Transverse colon (tissue), 4 donors: ENCODE data around the gene TCERG1L. TPM values are rescaled to one million over a fixed set of nuclear protein-coding genes. Genes with fewer than 3 reads are reported as not detected.

Experiments used
- DNase-seq: peaks from one replicate; pipeline ENCODE4 v3.0.0-alpha.2; 2019
- H3K27ac ChIP-seq, 4 donors: fragments of 200-600 bp; sonication (generic); 2 replicates each; pipeline ENCODE4 v1.5.1; 2016 to 2018; ENCODE audit warnings: inconsistent platforms in 4 of 4
- H3K27me3 ChIP-seq: fragments of 200-600 bp; sonication (generic); 2 replicates; pipeline ENCODE4 v1.5.1; 2017; ENCODE audit warnings: inconsistent platforms
- H3K36me3 ChIP-seq, 4 donors: fragments of 200-600 bp; sonication (generic); 2 replicates each; pipeline ENCODE4 v1.5.1; 2017 to 2019; ENCODE audit warnings: inconsistent platforms in 4 of 4
- H3K4me1 ChIP-seq, 4 donors: fragments of 200-600 bp; sonication (generic); 2 replicates each; pipeline ENCODE4 v1.5.1; 2017 to 2020; ENCODE audit warnings: inconsistent platforms in 4 of 4
- H3K4me3 ChIP-seq, 4 donors: fragments of 200-600 bp; sonication (generic); 1 replicate in 1 of 4; 2 replicates in 3 of 4; pipeline versions ENCODE4 v1.5.1 to v1.6.1; 2017 to 2019; ENCODE audit warnings: inconsistent platforms in 4 of 4
- H3K9me3 ChIP-seq, 2 donors: fragments of 200-600 bp; sonication (generic); 2 replicates each; pipeline ENCODE4 v1.5.1; 2017 to 2019; ENCODE audit warnings: inconsistent platforms in 2 of 2
- EP300 ChIP-seq: sonication (generic); formaldehyde crosslinking; IDR thresholded peaks from one replicate; pipeline ENCODE4 v1.6.1; 2017; ENCODE audit warnings: antibody characterized with exemption, low read depth
- POLR2A ChIP-seq: fragments of 450-650 bp; IDR thresholded peaks from one replicate; pipeline ENCODE4 v1.6.1; 2016; ENCODE audit warnings: antibody characterized with exemption, mild to moderate bottlenecking, moderate library complexity
- POLR2AphosphoS5 ChIP-seq, 3 donors: sonication (generic); formaldehyde crosslinking; IDR thresholded peaks; one replicate each; pipeline ENCODE4 v1.6.1; 2016; ENCODE audit warnings: antibody characterized with exemption in 3 of 3
- WGBS, 2 donors: methylation state at CpG; one replicate each; pipeline ENCODE4 v1.1.5; 2018; ENCODE audit warnings: low coverage in 1 of 2; 5-methylcytosine and 5-hydroxymethylcytosine counted together
- in situ Hi-C, 4 donors: fragments of 200-750 bp; cut with MboI; loops; one replicate each; pipeline versions ENCODE4 v1.15.0 to v1.15.1; 2017; ENCODE audit warnings: low sequenced_read_pairs in 3 of 4, low pct_ligation_motif_present in 1 of 4, low pct_unique_long_range_greater_than_20kb in 1 of 4
- intact Hi-C: fragments of 100-400 bp; cut with DNase I; formaldehyde crosslinking; loops from one replicate; pipeline ENCODE4 v1.15.1; 2023; ENCODE audit warnings: low total_unique reads
- total RNA-seq, 4 donors: library from RNA; depleted of rRNA; stranded (reverse); fragments of >200 nt; gene quantifications; one replicate each; pipeline ENCODE4 v1.1.0, GENCODE V29; 2016
- TF ChIP-seq, protein P1 (sequence below), 5 experiments: fragments of 200-600 bp in 3 of 5; fragments of 450-650 bp in 2 of 5; sonication (generic) in 3 of 5; IDR thresholded peaks; 1 replicate in 2 of 5; 2 replicates in 3 of 5; pipeline ENCODE4 v1.5.1; 2016 to 2017; ENCODE audit warnings: antibody characterized with exemption in 5 of 5, inconsistent platforms in 3 of 5, mild to moderate bottlenecking in 2 of 5, moderate library complexity in 1 of 5

Gene TCERG1L
- total RNA-seq, 4 donors from 2014 or later = 0.16 TPM; not detected in 3

DNA sequence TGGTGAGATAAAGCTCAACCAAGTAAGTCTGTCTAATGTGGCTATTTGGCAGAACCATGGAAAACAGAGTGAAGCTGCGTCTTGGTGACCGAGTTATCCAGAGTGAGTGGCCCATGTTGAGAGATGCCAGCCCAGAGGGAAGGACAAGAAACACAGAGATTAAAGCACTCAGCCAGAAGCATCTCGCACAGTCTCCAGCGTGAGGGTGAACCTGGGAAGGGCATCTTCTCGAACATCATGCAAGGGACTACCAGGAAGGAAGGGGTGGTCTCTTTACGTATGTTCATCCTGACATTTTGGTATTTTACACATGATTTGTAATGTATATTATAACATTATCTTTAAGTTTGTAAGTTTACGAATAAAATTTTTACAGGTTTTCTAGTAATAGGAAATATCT lies 146.4 kb downstream of the TCERG1L start:
- Histone ChIP-seq H3K27ac (no peak overlapping the region), H3K9me3 (no peaks in the 10 kb centered on the region), H3K4me3 (no peak overlapping the region), H3K4me1 (no peaks in the 10 kb centered on the region), H3K27me3 (no peaks in the 10 kb centered on the region), H3K36me3 (no peaks in the 10 kb centered on the region)
- WGBS, 2 donors = 86 to 94% methylated on average over 2 to 7 of the region's 7 CpGs
- no peak for TF ChIP-seq EP300
- TF ChIP-seq, protein P1, sequence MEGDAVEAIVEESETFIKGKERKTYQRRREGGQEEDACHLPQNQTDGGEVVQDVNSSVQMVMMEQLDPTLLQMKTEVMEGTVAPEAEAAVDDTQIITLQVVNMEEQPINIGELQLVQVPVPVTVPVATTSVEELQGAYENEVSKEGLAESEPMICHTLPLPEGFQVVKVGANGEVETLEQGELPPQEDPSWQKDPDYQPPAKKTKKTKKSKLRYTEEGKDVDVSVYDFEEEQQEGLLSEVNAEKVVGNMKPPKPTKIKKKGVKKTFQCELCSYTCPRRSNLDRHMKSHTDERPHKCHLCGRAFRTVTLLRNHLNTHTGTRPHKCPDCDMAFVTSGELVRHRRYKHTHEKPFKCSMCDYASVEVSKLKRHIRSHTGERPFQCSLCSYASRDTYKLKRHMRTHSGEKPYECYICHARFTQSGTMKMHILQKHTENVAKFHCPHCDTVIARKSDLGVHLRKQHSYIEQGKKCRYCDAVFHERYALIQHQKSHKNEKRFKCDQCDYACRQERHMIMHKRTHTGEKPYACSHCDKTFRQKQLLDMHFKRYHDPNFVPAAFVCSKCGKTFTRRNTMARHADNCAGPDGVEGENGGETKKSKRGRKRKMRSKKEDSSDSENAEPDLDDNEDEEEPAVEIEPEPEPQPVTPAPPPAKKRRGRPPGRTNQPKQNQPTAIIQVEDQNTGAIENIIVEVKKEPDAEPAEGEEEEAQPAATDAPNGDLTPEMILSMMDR (IDR thresholded peaks at IDR 0.05) = no peak
- no peak for TF ChIP-seq POLR2A
- TF ChIP-seq POLR2AphosphoS5 (IDR thresholded peaks at IDR 0.05) = no peak
- in situ Hi-C loops = no loop called here
- intact Hi-C loops = no loop called here
- no peak for DNase-seq

DNA sequence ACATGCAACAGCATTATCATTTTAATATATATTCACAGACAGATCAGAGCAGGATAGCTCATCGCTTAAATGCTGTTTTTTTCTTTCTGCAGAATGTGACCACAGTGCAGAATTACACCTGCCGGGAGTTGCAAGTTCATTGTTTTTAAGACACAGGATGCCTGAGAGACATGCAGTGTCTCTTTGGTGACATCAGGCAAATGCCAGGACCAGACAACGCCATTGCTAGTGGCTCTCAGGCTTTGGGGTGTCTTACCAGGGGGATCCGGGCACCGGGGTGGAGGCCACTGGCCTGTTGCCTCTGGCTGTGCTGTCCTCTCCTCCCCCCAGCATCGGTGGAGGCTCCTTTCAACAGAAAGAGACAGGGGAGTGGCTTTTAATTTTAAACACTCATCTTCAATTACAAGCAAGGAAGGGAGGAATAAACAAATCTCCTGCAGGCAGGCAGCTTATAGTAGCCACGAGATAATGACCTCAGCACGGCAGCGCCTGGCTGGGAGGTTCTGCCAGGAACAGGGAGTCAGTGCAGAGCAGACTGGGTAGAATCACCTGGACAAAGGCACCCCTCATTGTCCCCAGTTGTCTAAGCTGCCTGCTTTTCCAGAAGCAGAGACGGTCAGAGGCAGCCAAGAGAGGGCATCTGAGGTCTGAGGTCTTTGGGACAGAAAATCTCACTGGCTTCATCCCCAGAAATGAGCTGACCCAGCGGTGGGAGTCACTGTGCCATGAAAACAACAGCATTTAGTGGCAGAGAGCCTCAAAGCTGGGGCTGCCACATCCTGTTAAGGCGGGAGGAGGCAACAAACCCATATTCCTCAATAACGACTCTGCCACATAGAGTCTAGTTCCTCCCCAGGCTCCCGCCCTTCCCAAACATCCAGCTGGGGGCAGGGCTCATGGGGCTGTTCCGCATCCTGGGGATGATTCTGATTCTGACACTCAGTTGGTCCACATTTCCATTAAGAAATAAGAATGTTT lies 148.4 kb downstream of the TCERG1L start:
- WGBS, 2 donors = 61 to 70% methylated on average over 1 to 15 of the region's 15 CpGs
- Histone ChIP-seq H3K27ac (no peak overlapping the region), H3K9me3 (no peaks in the 10 kb centered on the region), H3K36me3 (no peaks in the 10 kb centered on the region), H3K4me1 (no peaks in the 10 kb centered on the region), H3K27me3 (no peaks in the 10 kb centered on the region), H3K4me3 (no peak overlapping the region)
- TF ChIP-seq POLR2A (no peak), POLR2AphosphoS5 (IDR thresholded peaks at IDR 0.05) (no peak), EP300 (no peak)
- TF ChIP-seq, protein P1 (IDR thresholded peaks at IDR 0.05) = no peak
- in situ Hi-C loops = no loop called here
- intact Hi-C loops = no loop called here
- DNase-seq = no peak

DNA sequence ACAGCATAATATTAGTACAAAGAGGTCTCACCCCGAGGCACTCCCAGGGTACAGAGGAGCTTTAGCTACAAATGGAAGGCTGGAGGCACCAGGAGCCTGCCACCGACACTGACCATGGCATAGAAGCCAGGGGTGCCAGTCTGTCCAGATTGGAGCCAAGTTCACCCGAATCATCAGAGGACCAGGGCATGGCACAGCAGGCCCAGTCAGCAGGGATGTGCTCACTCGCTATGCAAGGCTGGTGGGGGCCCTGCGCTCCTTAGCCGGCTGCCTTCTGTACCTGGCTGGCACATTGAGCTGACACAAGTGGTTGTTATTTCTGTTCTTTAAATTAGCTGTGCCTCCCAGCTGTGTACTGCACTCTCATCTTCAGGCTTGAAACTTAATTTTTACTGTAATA lies 149.3 kb downstream of the TCERG1L start:
- 78% methylated on average over 6 of the region's 6 CpGs; no CpG with 5 or more reads in 1 of the 2 donors for WGBS, 2 donors
- Histone ChIP-seq H3K4me1 (no peaks in the 10 kb centered on the region), H3K9me3 (no peaks in the 10 kb centered on the region), H3K4me3 (no peak overlapping the region), H3K36me3 (no peaks in the 10 kb centered on the region), H3K27ac (no peak overlapping the region), H3K27me3 (no peaks in the 10 kb centered on the region)
- no peak for TF ChIP-seq POLR2A
- TF ChIP-seq, protein P1 (IDR thresholded peaks at IDR 0.05) = no peak
- TF ChIP-seq EP300 = no peak
- TF ChIP-seq POLR2AphosphoS5 (IDR thresholded peaks at IDR 0.05) = no peak
- DNase-seq = no peak
- intact Hi-C loops (no loop called here), in situ Hi-C loops (no loop called here)

DNA sequence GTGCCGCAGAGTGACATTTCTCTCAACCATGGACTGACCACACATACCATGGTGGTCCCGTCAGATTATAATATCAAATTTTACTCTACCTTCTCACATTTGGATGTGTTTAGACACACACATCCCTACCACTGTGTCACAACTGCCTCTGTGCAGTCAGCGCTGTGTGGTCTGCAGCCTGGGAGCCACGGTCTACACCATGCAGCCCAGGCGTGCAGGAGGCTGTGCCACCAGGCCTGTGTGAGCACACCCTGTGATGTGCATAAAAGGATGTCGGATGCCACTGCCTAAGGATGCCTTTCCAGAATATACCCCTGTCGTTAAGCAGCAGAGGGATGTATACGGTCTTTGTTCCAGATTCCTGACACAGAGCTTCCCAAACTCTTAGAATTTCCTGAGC lies 150.4 kb downstream of the TCERG1L start:
- in situ Hi-C loops = no loop called here
- no peak for DNase-seq
- no peak overlapping the region for H3K27ac ChIP-seq
- TF ChIP-seq POLR2A (no peak), POLR2AphosphoS5 (IDR thresholded peaks at IDR 0.05) (no peak), EP300 (no peak)
- TF ChIP-seq, protein P1 (IDR thresholded peaks at IDR 0.05) = no peak
- H3K9me3 ChIP-seq = no peaks in the 10 kb centered on the region
- no peaks in the 10 kb centered on the region for H3K36me3 ChIP-seq
- no peak overlapping the region for H3K4me3 ChIP-seq
- no peaks in the 10 kb centered on the region for H3K4me1 ChIP-seq
- no peaks in the 10 kb centered on the region for H3K27me3 ChIP-seq
- 85 to 87% methylated on average over 3 to 8 of the region's 8 CpGs for WGBS, 2 donors
- intact Hi-C loops = no loop called here
